HTERT RPE-1 (cell line): Measurements from ENCODE around the gene HSD17B14.

ENCODE experiments used
- in situ Hi-C: fragments of 300-500 bp; cut with MboI; formaldehyde crosslinking; loops from 4 replicates; pipeline ENCODE4 v1.14.3; 2020; ENCODE audit warnings: low sequenced_read_pairs

The HSD17B14 gene

GRCh38 chr19:48830965-48831364, 5.3 kb downstream of the HSD17B14 start:
- in situ Hi-C loops, result no loop called here

GRCh38 chr19:48830088-48830487, 6.2 kb downstream of the HSD17B14 start:
- in situ Hi-C loops, result no loop called here

- in situ Hi-C loops, result no loop called here
Measured at GRCh38 chr19:48826606-48827020, 9.7 kb downstream of the HSD17B14 start.

GRCh38 chr19:48822514-48822913, 13.8 kb downstream of the HSD17B14 start:
- in situ Hi-C loops, result no loop called here

- in situ Hi-C loops, result no loop called here
Measured at GRCh38 chr19:48821633-48822032, 14.7 kb downstream of the HSD17B14 start.

- in situ Hi-C loops, result no loop called here
Measured at GRCh38 chr19:48819366-48819816, 16.9 kb downstream of the HSD17B14 start.

- in situ Hi-C loops, result no loop called here
Measured at GRCh38 chr19:48818234-48818820, 18.0 kb downstream of the HSD17B14 start.

GRCh38 chr19:48817585-48818124, 18.6 kb downstream of the HSD17B14 start:
- in situ Hi-C loops, result no loop called here

- in situ Hi-C loops, result no loop called here
Measured at GRCh38 chr19:48815870-48816501, 20.3 kb downstream of the HSD17B14 start.

GRCh38 chr19:48814895-48815294, 21.4 kb downstream of the HSD17B14 start:
- in situ Hi-C loops, result no loop called here

GRCh38 chr19:48813123-48813913, 23.0 kb downstream of the HSD17B14 start:
- in situ Hi-C loops, result no loop called here

GRCh38 chr19:48812094-48812929, 24.0 kb downstream of the HSD17B14 start:
- in situ Hi-C loops, result no loop called here

- in situ Hi-C loops, result no loop called here
Measured at GRCh38 chr19:48810151-48810550, 26.1 kb downstream of the HSD17B14 start.

GRCh38 chr19:48807590-48808308, 28.5 kb downstream of the HSD17B14 start:
- in situ Hi-C loops, result no loop called here

GRCh38 chr19:48806818-48807589, 29.3 kb downstream of the HSD17B14 start:
- in situ Hi-C loops, result no loop called here

- in situ Hi-C loops, result no loop called here
Measured at GRCh38 chr19:48806518-48806817, 29.8 kb downstream of the HSD17B14 start.

GRCh38 chr19:48805452-48805851, 30.8 kb downstream of the HSD17B14 start:
- in situ Hi-C loops, result no loop called here

GRCh38 chr19:48804496-48804895, 31.8 kb downstream of the HSD17B14 start:
- in situ Hi-C loops, result no loop called here

- in situ Hi-C loops, result no loop called here
Measured at GRCh38 chr19:48802623-48803022, 33.7 kb downstream of the HSD17B14 start.
